ENCODE data around the gene CCSER1. TPM values are rescaled to one million over a fixed set of nuclear protein-coding genes. Genes with fewer than 3 reads are reported as not detected.

Gene CCSER1
- polyA plus RNA-seq, 1 experiment: not detected

GRCh38 chr4:90142081-90142480, 14.9 kb downstream of the CCSER1 start:
- ChIA-PET CTCF (no interaction called here), POLR2A (no interaction called here)
- Histone ChIP-seq H3K4me3 (ENCODE audit: low read depth, low read length) (no peak overlapping the region), H3K27me3 (ENCODE audit: control insufficient read depth, insufficient read depth, low read length) (no peaks in the 10 kb centered on the region), H3K36me3 (ENCODE audit: control insufficient read depth, insufficient read depth, low read length) (no peaks in the 10 kb centered on the region)
- DNase-seq (ENCODE audit: low read depth): no peak
- TF ChIP-seq, protein P1, sequence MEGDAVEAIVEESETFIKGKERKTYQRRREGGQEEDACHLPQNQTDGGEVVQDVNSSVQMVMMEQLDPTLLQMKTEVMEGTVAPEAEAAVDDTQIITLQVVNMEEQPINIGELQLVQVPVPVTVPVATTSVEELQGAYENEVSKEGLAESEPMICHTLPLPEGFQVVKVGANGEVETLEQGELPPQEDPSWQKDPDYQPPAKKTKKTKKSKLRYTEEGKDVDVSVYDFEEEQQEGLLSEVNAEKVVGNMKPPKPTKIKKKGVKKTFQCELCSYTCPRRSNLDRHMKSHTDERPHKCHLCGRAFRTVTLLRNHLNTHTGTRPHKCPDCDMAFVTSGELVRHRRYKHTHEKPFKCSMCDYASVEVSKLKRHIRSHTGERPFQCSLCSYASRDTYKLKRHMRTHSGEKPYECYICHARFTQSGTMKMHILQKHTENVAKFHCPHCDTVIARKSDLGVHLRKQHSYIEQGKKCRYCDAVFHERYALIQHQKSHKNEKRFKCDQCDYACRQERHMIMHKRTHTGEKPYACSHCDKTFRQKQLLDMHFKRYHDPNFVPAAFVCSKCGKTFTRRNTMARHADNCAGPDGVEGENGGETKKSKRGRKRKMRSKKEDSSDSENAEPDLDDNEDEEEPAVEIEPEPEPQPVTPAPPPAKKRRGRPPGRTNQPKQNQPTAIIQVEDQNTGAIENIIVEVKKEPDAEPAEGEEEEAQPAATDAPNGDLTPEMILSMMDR (IDR thresholded peaks at IDR 0.05; ENCODE audit: insufficient read depth, low read depth, low read length): no peak

- Histone ChIP-seq H3K4me3 (ENCODE audit: low read depth, low read length) (no peak overlapping the region), H3K36me3 (ENCODE audit: control insufficient read depth, insufficient read depth, low read length) (no peaks in the 10 kb centered on the region), H3K27me3 (ENCODE audit: control insufficient read depth, insufficient read depth, low read length) (no peaks in the 10 kb centered on the region)
- DNase-seq (ENCODE audit: low read depth): no peak
- TF ChIP-seq, protein P1 (IDR thresholded peaks at IDR 0.05; ENCODE audit: insufficient read depth, low read depth, low read length): no peak
- ChIA-PET POLR2A (no interaction called here), CTCF (no interaction called here)
Measured at GRCh38 chr4:90145319-90145718, 18.1 kb downstream of the CCSER1 start.

DNA sequence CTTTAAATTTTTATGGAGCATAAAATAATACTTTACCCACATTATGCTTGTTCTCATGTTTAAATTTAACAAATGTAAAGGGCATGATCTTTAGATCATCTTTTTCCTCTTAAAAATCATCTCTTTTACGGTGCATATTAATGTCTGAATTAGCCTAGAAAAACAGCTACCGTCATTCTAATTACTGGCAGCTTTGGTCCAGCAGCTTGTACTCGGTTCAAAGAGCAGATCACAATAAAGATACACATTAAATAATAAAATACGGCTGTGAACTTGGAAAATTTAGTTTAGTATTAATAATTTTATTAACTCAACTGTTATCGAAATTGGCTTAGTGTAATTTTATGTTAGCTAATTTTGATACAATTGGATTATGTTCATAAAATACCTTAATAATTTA, 19.1 kb downstream of the CCSER1 start:
- no peaks in the 10 kb centered on the region for H3K27me3 ChIP-seq (ENCODE audit: control insufficient read depth, insufficient read depth, low read length)
- ChIA-PET POLR2A (no interaction called here), CTCF (no interaction called here)

GRCh38 chr4:90148574-90149148, 21.5 kb downstream of the CCSER1 start:
- TF ChIP-seq, protein P1 (IDR thresholded peaks at IDR 0.05; ENCODE audit: insufficient read depth, low read depth, low read length): no peak
- H3K4me3 ChIP-seq (ENCODE audit: low read depth, low read length): no peak overlapping the region
- no peaks in the 10 kb centered on the region for H3K27me3 ChIP-seq (ENCODE audit: control insufficient read depth, insufficient read depth, low read length)
- ChIA-PET CTCF (no interaction called here), POLR2A (no interaction called here)
- H3K36me3 ChIP-seq (ENCODE audit: control insufficient read depth, insufficient read depth, low read length): no peaks in the 10 kb centered on the region
- no peak for DNase-seq (ENCODE audit: low read depth)

More for the DNA sequence above, 19.1 kb downstream of the CCSER1 start:
- Histone ChIP-seq H3K36me3 (ENCODE audit: control insufficient read depth, insufficient read depth, low read length) (no peaks in the 10 kb centered on the region), H3K4me3 (ENCODE audit: low read depth, low read length) (no peak overlapping the region)
- DNase-seq (ENCODE audit: low read depth): no peak
- TF ChIP-seq, protein P1 (IDR thresholded peaks at IDR 0.05; ENCODE audit: insufficient read depth, low read depth, low read length): no peak

- CTCF ChIA-PET: no interaction called here
- Histone ChIP-seq H3K4me3 (ENCODE audit: low read depth, low read length) (no peak overlapping the region), H3K36me3 (ENCODE audit: control insufficient read depth, insufficient read depth, low read length) (no peaks in the 10 kb centered on the region), H3K27me3 (ENCODE audit: control insufficient read depth, insufficient read depth, low read length) (no peaks in the 10 kb centered on the region)
- POLR2A ChIA-PET: no interaction called here
- TF ChIP-seq, protein P1 (IDR thresholded peaks at IDR 0.05; ENCODE audit: insufficient read depth, low read depth, low read length): no peak
- DNase-seq (ENCODE audit: low read depth): no peak
Measured at GRCh38 chr4:90152024-90152423, 24.8 kb downstream of the CCSER1 start.

Measured in BJ (cell line).